SK-N-SH (cell line): ENCODE data around the gene TEX52. TPM values are rescaled to one million over a fixed set of nuclear protein-coding genes. Genes with fewer than 3 reads are reported as not detected.

Experiments
- CTCF ChIA-PET: fragments of 300-600, 350-600 bp; formaldehyde crosslinking; extraction: SDS; loops from one replicate; lab custom pipeline; 2021; lab: Yijun Ruan, JAX
- POLR2A ChIA-PET: fragments of 350-600 bp; sonication (Branson Sonifier 250); formaldehyde crosslinking; extraction: SDS; loops from one replicate; lab custom pipeline; 2020; ENCODE audit warnings: antibody characterized with exemption, inconsistent platforms; lab: Yijun Ruan, JAX
- DNase-seq: peaks from one replicate; pipeline ENCODE4 v3.0.0; 2012
- H2AFZ ChIP-seq: fragments of 200-600 bp; sonication (generic); 2 replicates; pipeline ENCODE4 v1.8.1; 2016; ENCODE audit warnings: antibody characterized with exemption, mild to moderate bottlenecking, low read depth
- H3F3A ChIP-seq: fragments of 200-600 bp; sonication (generic); replicated peaks from 2 replicates; pipeline ENCODE3; 2016; ENCODE audit warnings: antibody characterized with exemption, mild to moderate bottlenecking; ENCODE audit not compliant: insufficient read depth
- H3K27ac ChIP-seq, 2 experiments: fragments of 200-500 bp in 1 of 2; fragments of 200-600 bp in 1 of 2; sonication (Bioruptor generic) in 1 of 2; sonication (generic), shearing (Covaris generic) in 1 of 2; 2 replicates each; pipeline versions ENCODE4 v1.5.1 to v1.6.1; 2014 to 2016; ENCODE audit warnings: low read depth in 2 of 2, inconsistent platforms in 1 of 2, low read length in 1 of 2, mild to moderate bottlenecking in 1 of 2, mixed read lengths in 1 of 2
- H3K27me3 ChIP-seq: fragments of 200-600 bp; sonication (generic), shearing (Covaris generic); 2 replicates; pipeline ENCODE4 v1.6.1; 2016; ENCODE audit warnings: mixed run types; ENCODE audit not compliant: insufficient read depth
- H3K36me3 ChIP-seq, 2 experiments: fragments of 200-500 bp in 1 of 2; fragments of 200-600 bp in 1 of 2; sonication (Bioruptor generic) in 1 of 2; sonication (generic) in 1 of 2; replicated peaks in 1 of 2; 2 replicates each; pipeline versions ENCODE3 to v1.5.1; 2014 to 2016; ENCODE audit warnings: low read length in 1 of 2, mild to moderate bottlenecking in 1 of 2; ENCODE audit not compliant: insufficient read depth in 2 of 2, control insufficient read depth in 1 of 2
- H3K4me1 ChIP-seq, 2 experiments: fragments of 200-500 bp in 1 of 2; fragments of 200-600 bp in 1 of 2; sonication (Bioruptor generic) in 1 of 2; sonication (generic), shearing (Covaris generic) in 1 of 2; 2 replicates each; pipeline versions ENCODE4 v1.5.1 to v1.6.1; 2014 to 2016; ENCODE audit warnings: low read depth in 1 of 2, low read length in 1 of 2, mixed run types in 1 of 2; ENCODE audit not compliant: insufficient read depth in 2 of 2, control insufficient read depth in 1 of 2
- H3K4me2 ChIP-seq: fragments of 200-600 bp; sonication (generic), shearing (Covaris generic); 2 replicates; pipeline ENCODE4 v1.6.1; 2017; ENCODE audit warnings: mixed run types
- H3K4me3 ChIP-seq, 2 experiments: fragments of 200-500 bp in 1 of 2; fragments of 200-600 bp in 1 of 2; sonication (Bioruptor generic) in 1 of 2; sonication (generic), shearing (Covaris generic) in 1 of 2; 2 replicates each; pipeline versions ENCODE4 v1.5.1 to v1.8.1; 2014 to 2016; ENCODE audit warnings: low read depth in 2 of 2, inconsistent platforms in 1 of 2, low read length in 1 of 2, mild to moderate bottlenecking in 1 of 2, mixed read lengths in 1 of 2, moderate library complexity in 1 of 2
- H3K79me2 ChIP-seq: fragments of 200-600 bp; sonication (generic); 2 replicates; pipeline ENCODE4 v1.8.1; 2017; ENCODE audit warnings: mild to moderate bottlenecking; ENCODE audit not compliant: insufficient read depth
- H3K9ac ChIP-seq: fragments of 200-600 bp; sonication (generic); 2 replicates; pipeline ENCODE4 v1.6.1; 2017; ENCODE audit warnings: mixed run types
- H3K9me2 ChIP-seq: fragments of 200-600 bp; sonication (generic); 2 replicates; pipeline ENCODE4 v1.6.1; 2017; ENCODE audit warnings: mixed run types
- H3K9me3 ChIP-seq: fragments of 200-600 bp; sonication (generic); 2 replicates; pipeline ENCODE4 v1.6.1; 2017; ENCODE audit warnings: mixed run types, mild to moderate bottlenecking, moderate library complexity
- H4K20me1 ChIP-seq: fragments of 200-600 bp; sonication (generic); 2 replicates; pipeline ENCODE4 v1.6.1; 2017; ENCODE audit warnings: mild to moderate bottlenecking, mixed run types; ENCODE audit not compliant: insufficient read depth
- ELF1 ChIP-seq: IDR thresholded peaks from 2 replicates; pipeline ENCODE4 v1.4.0; 2012
- EP300 ChIP-seq, 2 experiments: IDR thresholded peaks; 2 replicates each; pipeline versions ENCODE4 v1.4.0 to v1.6.1; 2012; ENCODE audit warnings: borderline replicate concordance in 1 of 2, low read depth in 1 of 2, low read length in 1 of 2
- FOXM1 ChIP-seq: IDR thresholded peaks from 2 replicates; pipeline ENCODE4 v1.4.0; 2012; ENCODE audit warnings: low read depth, mild to moderate bottlenecking
- JUND ChIP-seq: IDR thresholded peaks from 2 replicates; pipeline ENCODE4 v1.4.0; 2012
- MEF2A ChIP-seq: IDR thresholded peaks from 2 replicates; pipeline ENCODE4 v1.4.0; 2012; ENCODE audit warnings: low read depth, borderline replicate concordance
- MXI1 ChIP-seq: IDR thresholded peaks from 2 replicates; pipeline ENCODE4 v1.6.1; 2012; ENCODE audit warnings: mild to moderate bottlenecking, low read depth, low read length, improper control_type of control experiment
- NFIC ChIP-seq: IDR thresholded peaks from 2 replicates; pipeline ENCODE4 v1.4.0; 2012; ENCODE audit warnings: borderline replicate concordance
- POLR2AphosphoS5 ChIP-seq: IDR thresholded peaks from 2 replicates; pipeline ENCODE4 v1.6.1; 2012; ENCODE audit warnings: low read depth, low read length
- RCOR1 ChIP-seq: fragments of 150-350 bp; IDR thresholded peaks from 2 replicates; pipeline ENCODE4 v1.6.1; 2017; ENCODE audit warnings: antibody characterized with exemption, low read length
- RXRA ChIP-seq: IDR thresholded peaks from 2 replicates; pipeline ENCODE4 v1.4.0; 2012; ENCODE audit warnings: low read depth, mild to moderate bottlenecking, borderline replicate concordance
- SIN3A ChIP-seq: IDR thresholded peaks from 2 replicates; pipeline ENCODE4 v1.6.1; 2012; ENCODE audit warnings: low read depth, mild to moderate bottlenecking, low read length, moderate library complexity, borderline replicate concordance
- SMC3 ChIP-seq: IDR thresholded peaks from 2 replicates; pipeline ENCODE4 v1.6.1; 2012; ENCODE audit warnings: low read depth, low read length, improper control_type of control experiment
- TCF12 ChIP-seq: IDR thresholded peaks from 2 replicates; pipeline ENCODE4 v1.4.0; 2012
- TEAD4 ChIP-seq: IDR thresholded peaks from 2 replicates; pipeline ENCODE4 v1.4.0; 2012; ENCODE audit warnings: mild to moderate bottlenecking, borderline replicate concordance; ENCODE audit not compliant: insufficient read depth
- WGBS: methylation state at CpG from one replicate; pipeline ENCODE4 v1.1.6; 2017; ENCODE audit warnings: low lambda C conversion rate; 5-methylcytosine and 5-hydroxymethylcytosine counted together
- polyA plus RNA-seq, 3 experiments: library from polyadenylated mRNA; depleted of rRNA; stranded (reverse); fragments of >200 nt; gene quantifications; 2 replicates each; pipeline ENCODE4 v1.2.3, GENCODE V29; 2012
- TF ChIP-seq, protein P1 (sequence below): fragments of 150-350 bp; IDR thresholded peaks from 2 replicates; pipeline ENCODE4 v1.6.1; 2016; ENCODE audit warnings: mild to moderate bottlenecking, low read depth, low read length
- TF ChIP-seq, protein P2 (sequence below): IDR thresholded peaks from 2 replicates; pipeline ENCODE4 v1.4.0; 2012; ENCODE audit warnings: low read depth
- TF ChIP-seq, protein P3 (sequence below): fragments of 200-600 bp; sonication (generic); IDR thresholded peaks from 2 replicates; pipeline ENCODE4 v1.6.1; 2017; ENCODE audit warnings: antibody characterized with exemption, mild to moderate bottlenecking, moderate library complexity
- TF ChIP-seq, protein P4 (sequence below): IDR thresholded peaks from 2 replicates; pipeline ENCODE4 v1.4.0; 2012; ENCODE audit warnings: low read depth, borderline replicate concordance

TEX52 gene
- polyA plus RNA-seq, 1 of the 3 experiments (the other 2 are of a cell fraction) = not detected

DNA sequence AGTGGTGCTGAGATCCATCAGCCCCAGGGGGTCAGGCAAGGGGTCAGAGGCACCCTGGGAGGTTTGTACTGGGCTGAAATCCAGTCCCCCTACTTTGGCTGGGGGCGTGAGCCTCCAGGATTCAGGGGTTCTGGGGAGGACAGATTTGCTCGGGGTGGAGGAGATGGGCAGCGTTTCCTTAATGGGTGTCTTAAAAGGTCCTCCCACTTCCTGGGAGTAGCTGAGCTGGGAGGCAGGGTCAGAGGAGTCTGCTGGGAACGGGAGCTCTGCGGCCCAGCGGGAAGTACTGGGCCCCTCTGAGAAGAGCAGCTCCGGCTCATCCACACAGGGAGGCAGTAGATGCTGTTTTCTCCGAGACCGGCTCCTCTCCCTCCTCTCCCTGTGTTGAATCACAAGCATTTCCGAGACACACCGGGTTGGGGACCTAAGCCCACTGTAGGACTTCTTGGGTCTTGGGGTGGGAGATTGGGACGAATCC lies 2.1 kb upstream of the TEX52 start:
- ChIA-PET POLR2A (no interaction called here), CTCF (interaction anchor here (1.0 to 1.5 kb wide), 2 partner anchors 45 to 85 kb away, joined by 4 to 7 read pairs; no protein-coding TSS in a partner anchor)
- Histone ChIP-seq H3K79me2 (no peaks in the 10 kb centered on the region; the same call in 1 of the 2 replicates), H3K4me2 (no peak overlapping the region), H2AFZ (no peak overlapping the region), H3F3A (peaks cover 9% of the 10 kb centered on the region), H3K9me3 (no peaks in the 10 kb centered on the region), H3K36me3 (peaks cover 4 to 18% of the 10 kb centered on the region in 2 experiments), H3K27me3 (no peaks in the 10 kb centered on the region), H4K20me1 (no peaks in the 10 kb centered on the region), H3K9ac (no peak overlapping the region), H3K27ac (no peak overlapping the region), H3K4me1 (no peaks in the 10 kb centered on the region), H3K4me3 (no peak overlapping the region), H3K9me2 (no peaks in the 10 kb centered on the region)
- 100% methylated on average over 2 of the region's 12 CpGs for WGBS
- no peak for DNase-seq
- TF ChIP-seq ELF1 = no peak
- no peak for TF ChIP-seq MEF2A
- TF ChIP-seq, protein P1, sequence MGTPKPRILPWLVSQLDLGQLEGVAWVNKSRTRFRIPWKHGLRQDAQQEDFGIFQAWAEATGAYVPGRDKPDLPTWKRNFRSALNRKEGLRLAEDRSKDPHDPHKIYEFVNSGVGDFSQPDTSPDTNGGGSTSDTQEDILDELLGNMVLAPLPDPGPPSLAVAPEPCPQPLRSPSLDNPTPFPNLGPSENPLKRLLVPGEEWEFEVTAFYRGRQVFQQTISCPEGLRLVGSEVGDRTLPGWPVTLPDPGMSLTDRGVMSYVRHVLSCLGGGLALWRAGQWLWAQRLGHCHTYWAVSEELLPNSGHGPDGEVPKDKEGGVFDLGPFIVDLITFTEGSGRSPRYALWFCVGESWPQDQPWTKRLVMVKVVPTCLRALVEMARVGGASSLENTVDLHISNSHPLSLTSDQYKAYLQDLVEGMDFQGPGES = no peak
- no peak for TF ChIP-seq RXRA
- TF ChIP-seq JUND = no peak

DNA sequence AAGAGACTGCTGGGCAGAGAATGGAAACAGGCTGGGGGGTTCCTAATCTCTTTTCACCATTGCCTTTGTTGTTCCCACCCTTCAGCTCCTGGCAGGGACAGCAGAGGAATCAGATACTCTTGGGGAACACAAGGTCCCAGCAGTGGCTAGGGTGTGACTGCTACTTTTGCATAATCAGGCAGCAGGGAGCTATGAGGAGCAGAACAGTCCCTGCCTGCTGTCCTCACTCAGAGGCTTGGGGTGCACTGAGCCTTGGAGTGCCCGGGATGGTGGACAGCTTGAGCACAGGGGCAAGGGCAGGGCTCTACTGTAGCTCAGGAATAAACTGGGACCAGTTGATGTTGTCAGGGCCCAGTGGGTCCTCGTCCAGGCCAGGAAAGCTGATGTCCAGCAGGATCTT lies 1.5 kb upstream of the TEX52 start:
- DNase-seq = no peak
- H3K4me1 ChIP-seq = no peaks in the 10 kb centered on the region
- WGBS = no CpG with 5 or more reads among the region's 2 CpGs

More for the DNA sequence above, 1.5 kb upstream of the TEX52 start:
- TF ChIP-seq EP300 (IDR thresholded peaks at IDR 0.05; ENCODE audit: borderline replicate concordance in 1 of 2, low read depth in 1 of 2, low read length in 1 of 2) (no peak), MXI1 (no peak), TCF12 (no peak), POLR2AphosphoS5 (no peak), RCOR1 (no peak), TEAD4 (no peak), NFIC (no peak), RXRA (no peak), SMC3 (no peak), SIN3A (no peak), FOXM1 (no peak)
- TF ChIP-seq, protein P2, sequence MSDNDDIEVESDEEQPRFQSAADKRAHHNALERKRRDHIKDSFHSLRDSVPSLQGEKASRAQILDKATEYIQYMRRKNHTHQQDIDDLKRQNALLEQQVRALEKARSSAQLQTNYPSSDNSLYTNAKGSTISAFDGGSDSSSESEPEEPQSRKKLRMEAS = no peak
- TF ChIP-seq, protein P3, sequence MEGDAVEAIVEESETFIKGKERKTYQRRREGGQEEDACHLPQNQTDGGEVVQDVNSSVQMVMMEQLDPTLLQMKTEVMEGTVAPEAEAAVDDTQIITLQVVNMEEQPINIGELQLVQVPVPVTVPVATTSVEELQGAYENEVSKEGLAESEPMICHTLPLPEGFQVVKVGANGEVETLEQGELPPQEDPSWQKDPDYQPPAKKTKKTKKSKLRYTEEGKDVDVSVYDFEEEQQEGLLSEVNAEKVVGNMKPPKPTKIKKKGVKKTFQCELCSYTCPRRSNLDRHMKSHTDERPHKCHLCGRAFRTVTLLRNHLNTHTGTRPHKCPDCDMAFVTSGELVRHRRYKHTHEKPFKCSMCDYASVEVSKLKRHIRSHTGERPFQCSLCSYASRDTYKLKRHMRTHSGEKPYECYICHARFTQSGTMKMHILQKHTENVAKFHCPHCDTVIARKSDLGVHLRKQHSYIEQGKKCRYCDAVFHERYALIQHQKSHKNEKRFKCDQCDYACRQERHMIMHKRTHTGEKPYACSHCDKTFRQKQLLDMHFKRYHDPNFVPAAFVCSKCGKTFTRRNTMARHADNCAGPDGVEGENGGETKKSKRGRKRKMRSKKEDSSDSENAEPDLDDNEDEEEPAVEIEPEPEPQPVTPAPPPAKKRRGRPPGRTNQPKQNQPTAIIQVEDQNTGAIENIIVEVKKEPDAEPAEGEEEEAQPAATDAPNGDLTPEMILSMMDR = no peak
- TF ChIP-seq, protein P4, sequence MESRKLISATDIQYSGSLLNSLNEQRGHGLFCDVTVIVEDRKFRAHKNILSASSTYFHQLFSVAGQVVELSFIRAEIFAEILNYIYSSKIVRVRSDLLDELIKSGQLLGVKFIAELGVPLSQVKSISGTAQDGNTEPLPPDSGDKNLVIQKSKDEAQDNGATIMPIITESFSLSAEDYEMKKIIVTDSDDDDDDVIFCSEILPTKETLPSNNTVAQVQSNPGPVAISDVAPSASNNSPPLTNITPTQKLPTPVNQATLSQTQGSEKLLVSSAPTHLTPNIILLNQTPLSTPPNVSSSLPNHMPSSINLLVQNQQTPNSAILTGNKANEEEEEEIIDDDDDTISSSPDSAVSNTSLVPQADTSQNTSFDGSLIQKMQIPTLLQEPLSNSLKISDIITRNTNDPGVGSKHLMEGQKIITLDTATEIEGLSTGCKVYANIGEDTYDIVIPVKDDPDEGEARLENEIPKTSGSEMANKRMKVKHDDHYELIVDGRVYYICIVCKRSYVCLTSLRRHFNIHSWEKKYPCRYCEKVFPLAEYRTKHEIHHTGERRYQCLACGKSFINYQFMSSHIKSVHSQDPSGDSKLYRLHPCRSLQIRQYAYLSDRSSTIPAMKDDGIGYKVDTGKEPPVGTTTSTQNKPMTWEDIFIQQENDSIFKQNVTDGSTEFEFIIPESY = no peak
- Histone ChIP-seq H3K4me3 (no peak overlapping the region), H3K9me3 (no peaks in the 10 kb centered on the region), H3F3A (peaks cover 9% of the 10 kb centered on the region), H3K27me3 (no peaks in the 10 kb centered on the region), H3K27ac (no peak overlapping the region), H3K79me2 (no peaks in the 10 kb centered on the region; the same call in 1 of the 2 replicates), H3K36me3 (peaks cover 4 to 17% of the 10 kb centered on the region in 2 experiments), H4K20me1 (no peaks in the 10 kb centered on the region), H3K4me2 (no peak overlapping the region), H3K9me2 (no peaks in the 10 kb centered on the region), H2AFZ (no peak overlapping the region), H3K9ac (no peak overlapping the region)
- ChIA-PET POLR2A (no interaction called here), CTCF (interaction anchor here (0.9 to 2.4 kb wide), 6 partner anchors 12 to 176 kb away, joined by 3 to 7 read pairs (median 4); no protein-coding TSS in a partner anchor)
